ENCODE results near the gene NAXD. TPM values are rescaled to one million over a fixed set of nuclear protein-coding genes. Genes with fewer than 3 reads are reported as not detected.

NAXD gene
- total and polyA plus RNA-seq, 2 experiments from 2014 or later = 16.9 to 18.5 TPM

DNA sequence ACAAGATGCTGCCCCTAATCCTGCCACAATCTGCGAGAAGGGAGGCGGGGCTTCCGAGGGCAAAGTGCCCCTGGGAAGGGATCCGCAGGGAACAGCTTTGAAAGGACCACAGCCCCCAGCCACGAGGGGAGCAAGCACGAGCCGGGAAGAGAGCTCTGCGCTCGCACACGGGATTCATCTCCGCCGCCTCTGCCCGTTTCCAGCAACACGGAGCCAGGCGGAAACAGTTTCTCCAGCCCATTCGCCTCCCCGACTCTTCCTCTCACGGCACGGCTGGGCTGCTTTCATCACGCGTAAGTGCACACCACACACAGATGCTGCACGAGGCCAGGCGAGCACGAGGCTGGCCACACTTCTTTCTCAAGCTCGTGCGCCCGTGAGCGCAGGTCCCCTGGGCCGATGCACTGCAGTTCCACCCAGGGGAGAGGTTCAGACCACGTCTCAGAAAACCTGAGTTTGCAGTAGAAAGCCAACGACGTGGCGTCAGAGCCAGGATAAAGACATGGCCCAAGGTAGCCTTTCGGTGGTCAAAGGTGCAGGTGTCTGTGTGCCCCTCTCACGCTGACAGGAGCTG, 33.6 kb downstream of the NAXD start (continued):
- TF ChIP-seq, protein P1, sequence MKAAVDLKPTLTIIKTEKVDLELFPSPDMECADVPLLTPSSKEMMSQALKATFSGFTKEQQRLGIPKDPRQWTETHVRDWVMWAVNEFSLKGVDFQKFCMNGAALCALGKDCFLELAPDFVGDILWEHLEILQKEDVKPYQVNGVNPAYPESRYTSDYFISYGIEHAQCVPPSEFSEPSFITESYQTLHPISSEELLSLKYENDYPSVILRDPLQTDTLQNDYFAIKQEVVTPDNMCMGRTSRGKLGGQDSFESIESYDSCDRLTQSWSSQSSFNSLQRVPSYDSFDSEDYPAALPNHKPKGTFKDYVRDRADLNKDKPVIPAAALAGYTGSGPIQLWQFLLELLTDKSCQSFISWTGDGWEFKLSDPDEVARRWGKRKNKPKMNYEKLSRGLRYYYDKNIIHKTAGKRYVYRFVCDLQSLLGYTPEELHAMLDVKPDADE (IDR thresholded peaks at IDR 0.05) = no peak
- TF ChIP-seq ZNF331 (CRISPR knock-in tag; IDR thresholded peaks at IDR 0.05; ENCODE audit: low read depth) (no peak), JUNB (IDR thresholded peaks at IDR 0.05; ENCODE audit: unreplicated experiment) (no peak), EZH2phosphoT487 (IDR thresholded peaks at IDR 0.05; ENCODE audit: unreplicated experiment) (no peak), CREB1 (CRISPR knock-in tag; IDR thresholded peaks at IDR 0.05; ENCODE audit: low read depth) (no peak), ZNF114 (CRISPR knock-in tag; IDR thresholded peaks at IDR 0.05) (no peak)

DNA sequence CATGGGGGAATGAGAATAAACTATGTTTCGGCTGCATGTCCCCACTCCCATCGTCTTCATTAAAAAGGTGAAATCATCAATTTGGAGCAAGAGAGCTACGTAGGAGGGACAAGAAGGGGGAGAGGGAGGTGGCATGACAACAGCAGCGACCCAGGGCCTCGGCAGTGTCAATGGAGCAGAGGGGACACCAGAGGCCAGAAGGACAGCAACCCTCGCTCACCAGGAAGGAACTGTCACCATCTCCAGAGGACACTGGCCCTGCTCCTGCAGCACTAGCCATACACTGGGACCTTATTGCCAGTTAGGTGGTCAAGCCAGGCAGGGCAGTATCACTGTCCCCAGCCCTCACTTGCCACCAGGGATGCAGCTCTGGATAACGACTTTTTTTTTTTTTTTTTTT, 34.2 kb downstream of the NAXD start:
- Histone ChIP-seq H3K4me2 (no peak overlapping the region), H3K27ac (ENCODE audit: low read depth) (no peak overlapping the region), H4K20me1 (replicated peaks; ENCODE audit: insufficient read depth) (peaks cover 4% of the 10 kb centered on the region), H3K79me2 (replicated peaks; ENCODE audit: insufficient read depth) (no peaks in the 10 kb centered on the region), H2AFZ (no peak overlapping the region), H3K4me1 (ENCODE audit: insufficient read depth) (peaks cover 6% of the 10 kb centered on the region), H3K36me3 (ENCODE audit: insufficient read depth) (no peaks in the 10 kb centered on the region; the same call in 1 of the 2 replicates), H3K9me2 (ENCODE audit: insufficient read depth) (no peaks in the 10 kb centered on the region), H3F3A (replicated peaks; ENCODE audit: low read depth) (peaks cover 2% of the 10 kb centered on the region), H3K27me3 (ENCODE audit: insufficient read depth) (no peaks in the 10 kb centered on the region), H3K4me3 (no peak overlapping the region)
- no peaks in the 10 kb centered on the region for H3K9me3 Mint-ChIP-seq
- H3K4me3 Mint-ChIP-seq = no peak overlapping the region
- peaks cover 10% of the 10 kb centered on the region for H3K27me3 Mint-ChIP-seq (ENCODE audit: insufficient read depth, low read depth, poor library complexity)
- peaks cover 7% of the 10 kb centered on the region for H3K36me3 Mint-ChIP-seq (ENCODE audit: low read depth)
- no peak overlapping the region for H3K27ac Mint-ChIP-seq
- DNase-seq (ENCODE audit: low spot score) (no peak), ATAC-seq (no peak)
- H3K4me1 Mint-ChIP-seq = peaks cover 21% of the 10 kb centered on the region
- no peak for TF ChIP-seq CREB1 (CRISPR knock-in tag; IDR thresholded peaks at IDR 0.05; ENCODE audit: low read depth)
- no peak for TF ChIP-seq EZH2 (IDR thresholded peaks at IDR 0.05; ENCODE audit: low read depth, unreplicated experiment)
- no peak for TF ChIP-seq NANOG (IDR thresholded peaks at IDR 0.05; ENCODE audit: borderline replicate concordance)
- no peak for TF ChIP-seq ZNF331 (CRISPR knock-in tag; IDR thresholded peaks at IDR 0.05; ENCODE audit: low read depth)
- TF ChIP-seq, protein P2, sequence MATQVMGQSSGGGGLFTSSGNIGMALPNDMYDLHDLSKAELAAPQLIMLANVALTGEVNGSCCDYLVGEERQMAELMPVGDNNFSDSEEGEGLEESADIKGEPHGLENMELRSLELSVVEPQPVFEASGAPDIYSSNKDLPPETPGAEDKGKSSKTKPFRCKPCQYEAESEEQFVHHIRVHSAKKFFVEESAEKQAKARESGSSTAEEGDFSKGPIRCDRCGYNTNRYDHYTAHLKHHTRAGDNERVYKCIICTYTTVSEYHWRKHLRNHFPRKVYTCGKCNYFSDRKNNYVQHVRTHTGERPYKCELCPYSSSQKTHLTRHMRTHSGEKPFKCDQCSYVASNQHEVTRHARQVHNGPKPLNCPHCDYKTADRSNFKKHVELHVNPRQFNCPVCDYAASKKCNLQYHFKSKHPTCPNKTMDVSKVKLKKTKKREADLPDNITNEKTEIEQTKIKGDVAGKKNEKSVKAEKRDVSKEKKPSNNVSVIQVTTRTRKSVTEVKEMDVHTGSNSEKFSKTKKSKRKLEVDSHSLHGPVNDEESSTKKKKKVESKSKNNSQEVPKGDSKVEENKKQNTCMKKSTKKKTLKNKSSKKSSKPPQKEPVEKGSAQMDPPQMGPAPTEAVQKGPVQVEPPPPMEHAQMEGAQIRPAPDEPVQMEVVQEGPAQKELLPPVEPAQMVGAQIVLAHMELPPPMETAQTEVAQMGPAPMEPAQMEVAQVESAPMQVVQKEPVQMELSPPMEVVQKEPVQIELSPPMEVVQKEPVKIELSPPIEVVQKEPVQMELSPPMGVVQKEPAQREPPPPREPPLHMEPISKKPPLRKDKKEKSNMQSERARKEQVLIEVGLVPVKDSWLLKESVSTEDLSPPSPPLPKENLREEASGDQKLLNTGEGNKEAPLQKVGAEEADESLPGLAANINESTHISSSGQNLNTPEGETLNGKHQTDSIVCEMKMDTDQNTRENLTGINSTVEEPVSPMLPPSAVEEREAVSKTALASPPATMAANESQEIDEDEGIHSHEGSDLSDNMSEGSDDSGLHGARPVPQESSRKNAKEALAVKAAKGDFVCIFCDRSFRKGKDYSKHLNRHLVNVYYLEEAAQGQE (IDR thresholded peaks at IDR 0.05; ENCODE audit: unreplicated experiment) = no peak
- no peak for TF ChIP-seq JUNB (IDR thresholded peaks at IDR 0.05; ENCODE audit: unreplicated experiment)
- TF ChIP-seq ZNF114 (CRISPR knock-in tag; IDR thresholded peaks at IDR 0.05) = no peak
- TF ChIP-seq, protein P3, sequence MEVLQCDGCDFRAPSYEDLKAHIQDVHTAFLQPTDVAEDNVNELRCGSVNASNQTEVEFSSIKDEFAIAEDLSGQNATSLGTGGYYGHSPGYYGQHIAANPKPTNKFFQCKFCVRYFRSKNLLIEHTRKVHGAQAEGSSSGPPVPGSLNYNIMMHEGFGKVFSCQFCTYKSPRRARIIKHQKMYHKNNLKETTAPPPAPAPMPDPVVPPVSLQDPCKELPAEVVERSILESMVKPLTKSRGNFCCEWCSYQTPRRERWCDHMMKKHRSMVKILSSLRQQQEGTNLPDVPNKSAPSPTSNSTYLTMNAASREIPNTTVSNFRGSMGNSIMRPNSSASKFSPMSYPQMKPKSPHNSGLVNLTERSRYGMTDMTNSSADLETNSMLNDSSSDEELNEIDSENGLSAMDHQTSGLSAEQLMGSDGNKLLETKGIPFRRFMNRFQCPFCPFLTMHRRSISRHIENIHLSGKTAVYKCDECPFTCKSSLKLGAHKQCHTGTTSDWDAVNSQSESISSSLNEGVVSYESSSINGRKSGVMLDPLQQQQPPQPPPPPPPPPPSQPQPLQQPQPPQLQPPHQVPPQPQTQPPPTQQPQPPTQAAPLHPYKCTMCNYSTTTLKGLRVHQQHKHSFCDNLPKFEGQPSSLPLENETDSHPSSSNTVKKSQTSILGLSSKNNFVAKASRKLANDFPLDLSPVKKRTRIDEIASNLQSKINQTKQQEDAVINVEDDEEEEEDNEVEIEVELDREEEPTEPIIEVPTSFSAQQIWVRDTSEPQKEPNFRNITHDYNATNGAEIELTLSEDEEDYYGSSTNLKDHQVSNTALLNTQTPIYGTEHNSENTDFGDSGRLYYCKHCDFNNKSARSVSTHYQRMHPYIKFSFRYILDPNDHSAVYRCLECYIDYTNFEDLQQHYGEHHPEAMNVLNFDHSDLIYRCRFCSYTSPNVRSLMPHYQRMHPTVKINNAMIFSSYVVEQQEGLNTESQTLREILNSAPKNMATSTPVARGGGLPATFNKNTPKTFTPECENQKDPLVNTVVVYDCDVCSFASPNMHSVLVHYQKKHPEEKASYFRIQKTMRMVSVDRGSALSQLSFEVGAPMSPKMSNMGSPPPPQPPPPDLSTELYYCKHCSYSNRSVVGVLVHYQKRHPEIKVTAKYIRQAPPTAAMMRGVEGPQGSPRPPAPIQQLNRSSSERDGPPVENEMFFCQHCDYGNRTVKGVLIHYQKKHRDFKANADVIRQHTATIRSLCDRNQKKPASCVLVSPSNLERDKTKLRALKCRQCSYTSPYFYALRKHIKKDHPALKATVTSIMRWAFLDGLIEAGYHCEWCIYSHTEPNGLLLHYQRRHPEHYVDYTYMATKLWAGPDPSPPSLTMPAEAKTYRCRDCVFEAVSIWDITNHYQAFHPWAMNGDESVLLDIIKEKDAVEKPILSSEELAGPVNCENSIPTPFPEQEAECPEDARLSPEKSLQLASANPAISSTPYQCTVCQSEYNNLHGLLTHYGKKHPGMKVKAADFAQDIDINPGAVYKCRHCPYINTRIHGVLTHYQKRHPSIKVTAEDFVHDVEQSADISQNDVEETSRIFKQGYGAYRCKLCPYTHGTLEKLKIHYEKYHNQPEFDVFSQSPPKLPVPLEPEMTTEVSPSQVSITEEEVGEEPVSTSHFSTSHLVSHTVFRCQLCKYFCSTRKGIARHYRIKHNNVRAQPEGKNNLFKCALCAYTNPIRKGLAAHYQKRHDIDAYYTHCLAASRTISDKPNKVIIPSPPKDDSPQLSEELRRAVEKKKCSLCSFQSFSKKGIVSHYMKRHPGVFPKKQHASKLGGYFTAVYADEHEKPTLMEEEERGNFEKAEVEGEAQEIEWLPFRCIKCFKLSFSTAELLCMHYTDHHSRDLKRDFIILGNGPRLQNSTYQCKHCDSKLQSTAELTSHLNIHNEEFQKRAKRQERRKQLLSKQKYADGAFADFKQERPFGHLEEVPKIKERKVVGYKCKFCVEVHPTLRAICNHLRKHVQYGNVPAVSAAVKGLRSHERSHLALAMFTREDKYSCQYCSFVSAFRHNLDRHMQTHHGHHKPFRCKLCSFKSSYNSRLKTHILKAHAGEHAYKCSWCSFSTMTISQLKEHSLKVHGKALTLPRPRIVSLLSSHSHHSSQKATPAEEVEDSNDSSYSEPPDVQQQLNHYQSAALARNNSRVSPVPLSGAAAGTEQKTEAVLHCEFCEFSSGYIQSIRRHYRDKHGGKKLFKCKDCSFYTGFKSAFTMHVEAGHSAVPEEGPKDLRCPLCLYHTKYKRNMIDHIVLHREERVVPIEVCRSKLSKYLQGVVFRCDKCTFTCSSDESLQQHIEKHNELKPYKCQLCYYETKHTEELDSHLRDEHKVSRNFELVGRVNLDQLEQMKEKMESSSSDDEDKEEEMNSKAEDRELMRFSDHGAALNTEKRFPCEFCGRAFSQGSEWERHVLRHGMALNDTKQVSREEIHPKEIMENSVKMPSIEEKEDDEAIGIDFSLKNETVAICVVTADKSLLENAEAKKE (CRISPR knock-in tag; IDR thresholded peaks at IDR 0.05) = no peak
- TF ChIP-seq STAT1 (IDR thresholded peaks at IDR 0.05; ENCODE audit: unreplicated experiment) = no peak
- TF ChIP-seq EZH2phosphoT487 (IDR thresholded peaks at IDR 0.05; ENCODE audit: unreplicated experiment) = no peak
- TF ChIP-seq, protein P4, sequence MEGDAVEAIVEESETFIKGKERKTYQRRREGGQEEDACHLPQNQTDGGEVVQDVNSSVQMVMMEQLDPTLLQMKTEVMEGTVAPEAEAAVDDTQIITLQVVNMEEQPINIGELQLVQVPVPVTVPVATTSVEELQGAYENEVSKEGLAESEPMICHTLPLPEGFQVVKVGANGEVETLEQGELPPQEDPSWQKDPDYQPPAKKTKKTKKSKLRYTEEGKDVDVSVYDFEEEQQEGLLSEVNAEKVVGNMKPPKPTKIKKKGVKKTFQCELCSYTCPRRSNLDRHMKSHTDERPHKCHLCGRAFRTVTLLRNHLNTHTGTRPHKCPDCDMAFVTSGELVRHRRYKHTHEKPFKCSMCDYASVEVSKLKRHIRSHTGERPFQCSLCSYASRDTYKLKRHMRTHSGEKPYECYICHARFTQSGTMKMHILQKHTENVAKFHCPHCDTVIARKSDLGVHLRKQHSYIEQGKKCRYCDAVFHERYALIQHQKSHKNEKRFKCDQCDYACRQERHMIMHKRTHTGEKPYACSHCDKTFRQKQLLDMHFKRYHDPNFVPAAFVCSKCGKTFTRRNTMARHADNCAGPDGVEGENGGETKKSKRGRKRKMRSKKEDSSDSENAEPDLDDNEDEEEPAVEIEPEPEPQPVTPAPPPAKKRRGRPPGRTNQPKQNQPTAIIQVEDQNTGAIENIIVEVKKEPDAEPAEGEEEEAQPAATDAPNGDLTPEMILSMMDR (conservative IDR thresholded peaks at IDR 0.05; ENCODE audit: low read depth in 2 of 2) = no peak

All from GM23338 (cell line).